ENCODE measurements around the gene LRRC8D. TPM values are rescaled to one million over a fixed set of nuclear protein-coding genes. Genes with fewer than 3 reads are reported as not detected.

The LRRC8D gene
- total and polyA plus RNA-seq, 2 experiments from 2014 or later = 30.1 to 30.7 TPM

- Histone ChIP-seq H3K4me3 (peak overlapping the region; percentile 74), H3F3A (ENCODE audit: insufficient read depth) (peaks cover 4% of the 10 kb centered on the region; the same call in 1 of the 2 replicates), H3K9me3 (ENCODE audit: low read depth) (no peaks in the 10 kb centered on the region), H3K27me3 (replicated peaks; ENCODE audit: insufficient read depth) (no peaks in the 10 kb centered on the region), H3K9me2 (ENCODE audit: insufficient read depth) (no peaks in the 10 kb centered on the region), H3K4me2 (ENCODE audit: unreplicated experiment) (peak overlapping the region; percentile 87), H3K79me2 (ENCODE audit: insufficient read depth) (peaks cover 53% of the 10 kb centered on the region), H4K20me1 (ENCODE audit: insufficient read depth) (no peaks in the 10 kb centered on the region), H3K36me3 (ENCODE audit: low read depth) (no peaks in the 10 kb centered on the region), H2AFZ (no peak overlapping the region), H3K4me1 (ENCODE audit: insufficient read depth) (peaks cover 6% of the 10 kb centered on the region), H3K9ac (peak overlapping the region; percentile 77), H3K27ac (no peak overlapping the region)
- WGBS, 2 experiments (ENCODE audit: low coverage in 1 of 2, low lambda C conversion rate in 2 of 2, missing lambda C conversion rate in 2 of 2) = 96 to 99% methylated on average over 5 of the region's 5 CpGs
- TF ChIP-seq EZH2 (IDR thresholded peaks at IDR 0.05; ENCODE audit: insufficient read depth, poor library complexity, severe bottlenecking) = no peak
- no peak for TF ChIP-seq EZH2phosphoT487 (IDR thresholded peaks at IDR 0.05; ENCODE audit: insufficient read depth, low read depth)
- in situ Hi-C loops (cut with MboI) = no loop called here
- no peak for DNase-seq
Observed at GRCh38 chr1:89844860-89845259, 24.0 kb downstream of the LRRC8D start.

- in situ Hi-C loops (cut with MboI) = no loop called here
Observed at GRCh38 chr1:89847191-89847729, 26.4 kb downstream of the LRRC8D start.

GRCh38 chr1:89850844-89851415 is 30.1 kb downstream of the LRRC8D start:
- H3K4me2 ChIP-seq (ENCODE audit: unreplicated experiment) = no peak overlapping the region
- no peak overlapping the region for H2AFZ ChIP-seq
- no peaks in the 10 kb centered on the region for H3K36me3 ChIP-seq (ENCODE audit: low read depth)
- H3K4me3 ChIP-seq = no peak overlapping the region
- in situ Hi-C loops (cut with MboI) = no loop called here
- TF ChIP-seq EZH2phosphoT487 (IDR thresholded peaks at IDR 0.05; ENCODE audit: insufficient read depth, low read depth) (no peak), EZH2 (IDR thresholded peaks at IDR 0.05; ENCODE audit: insufficient read depth, poor library complexity, severe bottlenecking) (no peak)
- H3K9ac ChIP-seq = no peak overlapping the region
- 88 to 90% methylated on average over 4 of the region's 4 CpGs for WGBS, 2 experiments (ENCODE audit: low coverage in 1 of 2, low lambda C conversion rate in 2 of 2, missing lambda C conversion rate in 2 of 2)
- H3K9me2 ChIP-seq (ENCODE audit: insufficient read depth) = no peaks in the 10 kb centered on the region
- H3K79me2 ChIP-seq (ENCODE audit: insufficient read depth) = peaks cover 82% of the 10 kb centered on the region
- H3K27ac ChIP-seq = no peak overlapping the region
- H3K4me1 ChIP-seq (ENCODE audit: insufficient read depth) = peaks cover 11% of the 10 kb centered on the region
- no peaks in the 10 kb centered on the region for H4K20me1 ChIP-seq (ENCODE audit: insufficient read depth)
- no peaks in the 10 kb centered on the region for H3K9me3 ChIP-seq (ENCODE audit: low read depth)
- peak; percentile 30 for DNase-seq
- no peaks in the 10 kb centered on the region for H3K27me3 ChIP-seq (replicated peaks; ENCODE audit: insufficient read depth)
- peaks cover 15% of the 10 kb centered on the region for H3F3A ChIP-seq (ENCODE audit: insufficient read depth)

More at GRCh38 chr1:89847191-89847729, 26.4 kb downstream of the LRRC8D start:
- no peak for TF ChIP-seq EZH2 (IDR thresholded peaks at IDR 0.05; ENCODE audit: insufficient read depth, poor library complexity, severe bottlenecking)
- no peak for TF ChIP-seq EZH2phosphoT487 (IDR thresholded peaks at IDR 0.05; ENCODE audit: insufficient read depth, low read depth)
- Histone ChIP-seq H3K4me3 (no peak overlapping the region), H3K27me3 (replicated peaks; ENCODE audit: insufficient read depth) (no peaks in the 10 kb centered on the region), H3K4me2 (ENCODE audit: unreplicated experiment) (no peak overlapping the region), H3K27ac (no peak overlapping the region), H3K9me3 (ENCODE audit: low read depth) (no peaks in the 10 kb centered on the region), H3K9ac (no peak overlapping the region), H3K79me2 (ENCODE audit: insufficient read depth) (peaks cover 76% of the 10 kb centered on the region), H3K36me3 (ENCODE audit: low read depth) (no peaks in the 10 kb centered on the region), H3K4me1 (ENCODE audit: insufficient read depth) (peaks cover 5% of the 10 kb centered on the region), H3F3A (ENCODE audit: insufficient read depth) (peaks cover 4% of the 10 kb centered on the region; the same call in 1 of the 2 replicates), H2AFZ (no peak overlapping the region), H3K9me2 (ENCODE audit: insufficient read depth) (no peaks in the 10 kb centered on the region), H4K20me1 (ENCODE audit: insufficient read depth) (no peaks in the 10 kb centered on the region)
- WGBS, 2 experiments (ENCODE audit: low coverage in 1 of 2, low lambda C conversion rate in 2 of 2, missing lambda C conversion rate in 2 of 2) = 98 to 100% methylated on average over 4 of the region's 4 CpGs
- DNase-seq = no peak

- WGBS, 2 experiments (ENCODE audit: low coverage in 1 of 2, low lambda C conversion rate in 2 of 2, missing lambda C conversion rate in 2 of 2) = 91 to 100% methylated on average over 2 of the region's 2 CpGs
- Histone ChIP-seq H3K9me2 (ENCODE audit: insufficient read depth) (no peaks in the 10 kb centered on the region), H3K36me3 (ENCODE audit: low read depth) (no peaks in the 10 kb centered on the region), H3K27ac (no peak overlapping the region), H3K79me2 (ENCODE audit: insufficient read depth) (peaks cover 72% of the 10 kb centered on the region), H3K4me2 (ENCODE audit: unreplicated experiment) (no peak overlapping the region), H3K4me3 (no peak overlapping the region), H3K27me3 (replicated peaks; ENCODE audit: insufficient read depth) (no peaks in the 10 kb centered on the region), H3K9ac (no peak overlapping the region), H2AFZ (no peak overlapping the region), H4K20me1 (ENCODE audit: insufficient read depth) (no peaks in the 10 kb centered on the region), H3K4me1 (ENCODE audit: insufficient read depth) (peaks cover 20% of the 10 kb centered on the region), H3F3A (ENCODE audit: insufficient read depth) (peaks cover 25% of the 10 kb centered on the region), H3K9me3 (ENCODE audit: low read depth) (no peaks in the 10 kb centered on the region)
- no peak for TF ChIP-seq EZH2 (IDR thresholded peaks at IDR 0.05; ENCODE audit: insufficient read depth, poor library complexity, severe bottlenecking)
- TF ChIP-seq EZH2phosphoT487 (IDR thresholded peaks at IDR 0.05; ENCODE audit: insufficient read depth, low read depth) = no peak
- in situ Hi-C loops (cut with MboI) = no loop called here
- no peak for DNase-seq
Observed at GRCh38 chr1:89854140-89854539, 33.3 kb downstream of the LRRC8D start.

Data from GM23248 (cell line).